Measurements from ENCODE around the gene MRPL46. TPM values are rescaled to one million over a fixed set of nuclear protein-coding genes. Genes with fewer than 3 reads are reported as not detected.

MRPL46 gene
- total RNA-seq, 1 donor from 2014 or later, result 17.8 TPM

- no peak overlapping the region for H3K27ac ChIP-seq
- no peaks in the 10 kb centered on the region for H3K36me3 ChIP-seq
- TF ChIP-seq EZH2phosphoT487 (IDR thresholded peaks at IDR 0.05) (no peak), EZH2 (IDR thresholded peaks at IDR 0.05) (no peak), CTCF (IDR thresholded peaks at IDR 0.05) (no peak)
- H3K9ac ChIP-seq, result no peak overlapping the region
- H4K20me1 ChIP-seq (ENCODE audit: low read depth), result no peaks in the 10 kb centered on the region
- no peaks in the 10 kb centered on the region for H3K4me1 ChIP-seq
- Mint-ChIP-seq H3K4me1 (no peaks in the 10 kb centered on the region), H3K27ac (no peak overlapping the region), H3K36me3 (peaks cover 33% of the 10 kb centered on the region), H3K4me3 (no peak overlapping the region), H3K9me3 (no peaks in the 10 kb centered on the region), H3K27me3 (ENCODE audit: insufficient read depth, low read depth) (no peaks in the 10 kb centered on the region)
- DNase-seq (ENCODE audit: low spot score), result no peak
- H3K4me2 ChIP-seq, result no peak overlapping the region
- H3K27me3 ChIP-seq, result no peaks in the 10 kb centered on the region
- H2AFZ ChIP-seq (replicated peaks), result no peak overlapping the region
- H3F3A ChIP-seq (ENCODE audit: low read depth), result no peaks in the 10 kb centered on the region
- no peaks in the 10 kb centered on the region for H3K79me2 ChIP-seq (ENCODE audit: low read depth)
- no peak overlapping the region for H3K4me3 ChIP-seq
- no peaks in the 10 kb centered on the region for H3K9me3 ChIP-seq (ENCODE audit: low read depth)
Observed at GRCh38 chr15:88511161-88511560, 44.0 kb upstream of the MRPL46 start.

- H3K4me3 Mint-ChIP-seq, result no peak overlapping the region
- Histone ChIP-seq H3K79me2 (ENCODE audit: low read depth) (no peaks in the 10 kb centered on the region), H3K36me3 (no peaks in the 10 kb centered on the region), H3K4me1 (no peaks in the 10 kb centered on the region), H3K4me2 (no peak overlapping the region), H3F3A (ENCODE audit: low read depth) (no peaks in the 10 kb centered on the region), H3K27ac (no peak overlapping the region), H4K20me1 (ENCODE audit: low read depth) (no peaks in the 10 kb centered on the region), H3K9me3 (ENCODE audit: low read depth) (no peaks in the 10 kb centered on the region), H3K27me3 (no peaks in the 10 kb centered on the region), H2AFZ (replicated peaks) (no peak overlapping the region), H3K4me3 (no peak overlapping the region), H3K9ac (no peak overlapping the region)
- H3K36me3 Mint-ChIP-seq, result peaks cover 33% of the 10 kb centered on the region
- no peak for TF ChIP-seq EZH2phosphoT487 (IDR thresholded peaks at IDR 0.05)
- TF ChIP-seq CTCF (IDR thresholded peaks at IDR 0.05), result no peak
- H3K9me3 Mint-ChIP-seq, result no peaks in the 10 kb centered on the region
- H3K4me1 Mint-ChIP-seq, result no peaks in the 10 kb centered on the region
- H3K27me3 Mint-ChIP-seq (ENCODE audit: insufficient read depth, low read depth), result no peaks in the 10 kb centered on the region
- no peak for DNase-seq (ENCODE audit: low spot score)
- no peak overlapping the region for H3K27ac Mint-ChIP-seq
Observed at GRCh38 chr15:88509964-88510363, 42.8 kb upstream of the MRPL46 start.

- peaks cover 3% of the 10 kb centered on the region for H3K27me3 Mint-ChIP-seq (ENCODE audit: insufficient read depth, low read depth)
- Histone ChIP-seq H3K4me1 (no peaks in the 10 kb centered on the region), H3F3A (ENCODE audit: low read depth) (no peaks in the 10 kb centered on the region), H3K36me3 (no peaks in the 10 kb centered on the region), H4K20me1 (ENCODE audit: low read depth) (no peaks in the 10 kb centered on the region), H3K27me3 (no peaks in the 10 kb centered on the region), H3K79me2 (ENCODE audit: low read depth) (no peaks in the 10 kb centered on the region), H3K9me3 (ENCODE audit: low read depth) (no peaks in the 10 kb centered on the region), H3K4me3 (no peak overlapping the region), H3K4me2 (no peak overlapping the region), H2AFZ (replicated peaks) (no peak overlapping the region), H3K27ac (no peak overlapping the region), H3K9ac (no peak overlapping the region)
- no peak overlapping the region for H3K4me3 Mint-ChIP-seq
- H3K4me1 Mint-ChIP-seq, result no peaks in the 10 kb centered on the region
- DNase-seq (ENCODE audit: low spot score), result no peak
- H3K9me3 Mint-ChIP-seq, result no peaks in the 10 kb centered on the region
- H3K36me3 Mint-ChIP-seq, result peaks cover 33% of the 10 kb centered on the region
- no peak for TF ChIP-seq CTCF (IDR thresholded peaks at IDR 0.05)
- no peak overlapping the region for H3K27ac Mint-ChIP-seq
Observed at GRCh38 chr15:88509321-88509720, 42.1 kb upstream of the MRPL46 start.

- TF ChIP-seq EZH2phosphoT487 (IDR thresholded peaks at IDR 0.05) (no peak), EZH2 (IDR thresholded peaks at IDR 0.05) (no peak), CTCF (IDR thresholded peaks at IDR 0.05) (no peak)
- Mint-ChIP-seq H3K4me1 (no peaks in the 10 kb centered on the region), H3K27ac (no peak overlapping the region), H3K27me3 (ENCODE audit: insufficient read depth, low read depth) (peaks cover 3% of the 10 kb centered on the region), H3K36me3 (peaks cover 28% of the 10 kb centered on the region), H3K9me3 (no peaks in the 10 kb centered on the region), H3K4me3 (no peak overlapping the region)
- Histone ChIP-seq H3K4me3 (no peak overlapping the region), H3K4me1 (no peaks in the 10 kb centered on the region), H3K27me3 (no peaks in the 10 kb centered on the region), H2AFZ (replicated peaks) (no peak overlapping the region), H3K36me3 (no peaks in the 10 kb centered on the region), H3K9me3 (ENCODE audit: low read depth) (no peaks in the 10 kb centered on the region), H3K79me2 (ENCODE audit: low read depth) (no peaks in the 10 kb centered on the region), H3K9ac (no peak overlapping the region), H3K27ac (no peak overlapping the region), H3F3A (ENCODE audit: low read depth) (peaks cover 3% of the 10 kb centered on the region), H3K4me2 (no peak overlapping the region), H4K20me1 (ENCODE audit: low read depth) (no peaks in the 10 kb centered on the region)
- no peak for DNase-seq (ENCODE audit: low spot score)
Observed at GRCh38 chr15:88506628-88507027, 39.4 kb upstream of the MRPL46 start.
